ENCODE measurements around the gene SLC7A7. TPM values are rescaled to one million over a fixed set of nuclear protein-coding genes. Genes with fewer than 3 reads are reported as not detected.
"Not testable (repeated sequence)": the region's sequence is repeated elsewhere in the genome, so short reads cannot be mapped to it uniquely, and the experiment has no call there.

SLC7A7 gene
- total and polyA plus RNA-seq, 4 donors = 2.8 to 14.3 (median 8.8) TPM

DNA sequence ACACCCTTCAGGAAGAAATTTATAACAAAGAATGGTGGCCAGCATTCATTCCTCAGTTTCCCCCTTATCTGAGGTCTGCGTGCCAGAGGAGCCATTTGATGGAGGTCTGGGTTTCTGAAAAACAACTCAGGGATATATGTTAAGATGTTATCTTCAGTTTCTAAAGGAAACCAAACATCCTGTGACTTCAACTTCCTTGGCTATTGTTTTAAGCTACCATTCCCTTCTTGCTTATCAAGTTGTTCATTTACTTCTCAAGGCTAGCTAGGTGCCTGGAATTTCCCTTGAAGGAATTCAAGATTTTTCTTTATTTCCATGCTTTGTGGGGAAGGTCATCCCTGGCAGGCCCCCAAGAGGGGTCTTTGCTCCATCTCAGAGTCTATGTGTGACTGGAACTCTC lies 75.8 kb downstream of the SLC7A7 start:
- H3K9ac ChIP-seq (ENCODE audit: low read depth in 1 of 2, low read length in 2 of 2) = no peak overlapping the region
- no peaks in the 10 kb centered on the region for H3K27me3 ChIP-seq (ENCODE audit: control insufficient read depth in 4 of 4, insufficient read depth in 4 of 4, low read length in 3 of 4)
- DNase-seq (ENCODE audit: low spot score) = no peak
- no peaks in the 10 kb centered on the region for H3K36me3 ChIP-seq (ENCODE audit: control insufficient read depth in 4 of 4, insufficient read depth in 3 of 4, low read depth in 1 of 4, low read length in 3 of 4)
- TF ChIP-seq, protein P1, sequence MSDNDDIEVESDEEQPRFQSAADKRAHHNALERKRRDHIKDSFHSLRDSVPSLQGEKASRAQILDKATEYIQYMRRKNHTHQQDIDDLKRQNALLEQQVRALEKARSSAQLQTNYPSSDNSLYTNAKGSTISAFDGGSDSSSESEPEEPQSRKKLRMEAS (IDR thresholded peaks at IDR 0.05) = no peak
- no peak for TF ChIP-seq NR2F2 (IDR thresholded peaks at IDR 0.05)
- no peak for TF ChIP-seq EGR1 (IDR thresholded peaks at IDR 0.05; ENCODE audit: low read depth in 2 of 2)
- TF ChIP-seq, protein P2, sequence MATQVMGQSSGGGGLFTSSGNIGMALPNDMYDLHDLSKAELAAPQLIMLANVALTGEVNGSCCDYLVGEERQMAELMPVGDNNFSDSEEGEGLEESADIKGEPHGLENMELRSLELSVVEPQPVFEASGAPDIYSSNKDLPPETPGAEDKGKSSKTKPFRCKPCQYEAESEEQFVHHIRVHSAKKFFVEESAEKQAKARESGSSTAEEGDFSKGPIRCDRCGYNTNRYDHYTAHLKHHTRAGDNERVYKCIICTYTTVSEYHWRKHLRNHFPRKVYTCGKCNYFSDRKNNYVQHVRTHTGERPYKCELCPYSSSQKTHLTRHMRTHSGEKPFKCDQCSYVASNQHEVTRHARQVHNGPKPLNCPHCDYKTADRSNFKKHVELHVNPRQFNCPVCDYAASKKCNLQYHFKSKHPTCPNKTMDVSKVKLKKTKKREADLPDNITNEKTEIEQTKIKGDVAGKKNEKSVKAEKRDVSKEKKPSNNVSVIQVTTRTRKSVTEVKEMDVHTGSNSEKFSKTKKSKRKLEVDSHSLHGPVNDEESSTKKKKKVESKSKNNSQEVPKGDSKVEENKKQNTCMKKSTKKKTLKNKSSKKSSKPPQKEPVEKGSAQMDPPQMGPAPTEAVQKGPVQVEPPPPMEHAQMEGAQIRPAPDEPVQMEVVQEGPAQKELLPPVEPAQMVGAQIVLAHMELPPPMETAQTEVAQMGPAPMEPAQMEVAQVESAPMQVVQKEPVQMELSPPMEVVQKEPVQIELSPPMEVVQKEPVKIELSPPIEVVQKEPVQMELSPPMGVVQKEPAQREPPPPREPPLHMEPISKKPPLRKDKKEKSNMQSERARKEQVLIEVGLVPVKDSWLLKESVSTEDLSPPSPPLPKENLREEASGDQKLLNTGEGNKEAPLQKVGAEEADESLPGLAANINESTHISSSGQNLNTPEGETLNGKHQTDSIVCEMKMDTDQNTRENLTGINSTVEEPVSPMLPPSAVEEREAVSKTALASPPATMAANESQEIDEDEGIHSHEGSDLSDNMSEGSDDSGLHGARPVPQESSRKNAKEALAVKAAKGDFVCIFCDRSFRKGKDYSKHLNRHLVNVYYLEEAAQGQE (IDR thresholded peaks at IDR 0.05) = no peak
- no peak for TF ChIP-seq HNF4G (IDR thresholded peaks at IDR 0.05)
- TF ChIP-seq, protein P3, sequence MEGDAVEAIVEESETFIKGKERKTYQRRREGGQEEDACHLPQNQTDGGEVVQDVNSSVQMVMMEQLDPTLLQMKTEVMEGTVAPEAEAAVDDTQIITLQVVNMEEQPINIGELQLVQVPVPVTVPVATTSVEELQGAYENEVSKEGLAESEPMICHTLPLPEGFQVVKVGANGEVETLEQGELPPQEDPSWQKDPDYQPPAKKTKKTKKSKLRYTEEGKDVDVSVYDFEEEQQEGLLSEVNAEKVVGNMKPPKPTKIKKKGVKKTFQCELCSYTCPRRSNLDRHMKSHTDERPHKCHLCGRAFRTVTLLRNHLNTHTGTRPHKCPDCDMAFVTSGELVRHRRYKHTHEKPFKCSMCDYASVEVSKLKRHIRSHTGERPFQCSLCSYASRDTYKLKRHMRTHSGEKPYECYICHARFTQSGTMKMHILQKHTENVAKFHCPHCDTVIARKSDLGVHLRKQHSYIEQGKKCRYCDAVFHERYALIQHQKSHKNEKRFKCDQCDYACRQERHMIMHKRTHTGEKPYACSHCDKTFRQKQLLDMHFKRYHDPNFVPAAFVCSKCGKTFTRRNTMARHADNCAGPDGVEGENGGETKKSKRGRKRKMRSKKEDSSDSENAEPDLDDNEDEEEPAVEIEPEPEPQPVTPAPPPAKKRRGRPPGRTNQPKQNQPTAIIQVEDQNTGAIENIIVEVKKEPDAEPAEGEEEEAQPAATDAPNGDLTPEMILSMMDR (IDR thresholded peaks at IDR 0.05; ENCODE audit: low read depth, low read length, missing input control) = no peak
- TF ChIP-seq FOXA2 (IDR thresholded peaks at IDR 0.05) = no peak
- no peaks in the 10 kb centered on the region for H3K4me1 ChIP-seq (ENCODE audit: control insufficient read depth in 4 of 4, insufficient read depth in 4 of 4, low read length in 3 of 4)
- 51% methylated on average over 1 of the region's 1 CpG for WGBS
- no peak overlapping the region for H3K4me3 ChIP-seq (ENCODE audit: low read depth in 1 of 3, low read length in 3 of 3)
- peaks cover 0 to 2% (median 0%) of the 10 kb centered on the region in 4 donors for H3K9me3 ChIP-seq (ENCODE audit: control insufficient read depth in 4 of 4, low read length in 3 of 4)
- H3K27ac ChIP-seq (ENCODE audit: low read depth in 1 of 2, low read length in 2 of 2) = no peak overlapping the region

DNA sequence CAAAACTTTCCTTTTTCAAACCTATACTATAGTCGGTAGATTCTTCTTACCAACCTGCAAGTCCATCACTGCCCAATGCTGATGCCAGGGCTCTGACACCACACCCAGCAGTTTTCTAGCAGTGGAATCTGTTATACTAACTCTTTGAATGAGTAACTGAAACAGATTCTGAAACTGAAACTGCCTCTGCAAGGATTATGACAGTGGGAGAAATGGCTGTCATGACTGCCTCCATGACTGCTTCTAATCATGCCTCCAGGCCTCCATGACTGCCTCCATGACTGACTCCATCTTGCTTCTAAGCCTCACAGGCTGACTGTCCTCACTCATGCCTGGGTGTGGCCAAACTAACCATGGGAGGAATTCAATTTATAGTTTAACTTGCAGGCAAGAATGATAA lies 78.2 kb downstream of the SLC7A7 start:
- no peaks in the 10 kb centered on the region for H3K4me1 ChIP-seq (ENCODE audit: control insufficient read depth in 4 of 4, insufficient read depth in 4 of 4, low read length in 3 of 4)
- H3K36me3 ChIP-seq (ENCODE audit: control insufficient read depth in 4 of 4, insufficient read depth in 3 of 4, low read depth in 1 of 4, low read length in 3 of 4) = no peaks in the 10 kb centered on the region
- peaks cover 0 to 2% (median 0%) of the 10 kb centered on the region in 4 donors for H3K9me3 ChIP-seq (ENCODE audit: control insufficient read depth in 4 of 4, low read length in 3 of 4)
- no peak overlapping the region for H3K4me3 ChIP-seq (ENCODE audit: low read depth in 1 of 3, low read length in 3 of 3)
- H3K9ac ChIP-seq (ENCODE audit: low read depth in 1 of 2, low read length in 2 of 2) = no peak overlapping the region
- TF ChIP-seq RXRA (IDR thresholded peaks at IDR 0.05) = no peak
- no peak for TF ChIP-seq NR2F2 (IDR thresholded peaks at IDR 0.05)
- TF ChIP-seq RAD21 (IDR thresholded peaks at IDR 0.05) = no peak
- no peak for TF ChIP-seq GABPA (IDR thresholded peaks at IDR 0.05 in 1 of 2, conservative IDR thresholded peaks at IDR 0.05 in 1 of 2)
- TF ChIP-seq, protein P2 (IDR thresholded peaks at IDR 0.05) = no peak
- no peak for TF ChIP-seq FOXA2 (IDR thresholded peaks at IDR 0.05)
- TF ChIP-seq, protein P4, sequence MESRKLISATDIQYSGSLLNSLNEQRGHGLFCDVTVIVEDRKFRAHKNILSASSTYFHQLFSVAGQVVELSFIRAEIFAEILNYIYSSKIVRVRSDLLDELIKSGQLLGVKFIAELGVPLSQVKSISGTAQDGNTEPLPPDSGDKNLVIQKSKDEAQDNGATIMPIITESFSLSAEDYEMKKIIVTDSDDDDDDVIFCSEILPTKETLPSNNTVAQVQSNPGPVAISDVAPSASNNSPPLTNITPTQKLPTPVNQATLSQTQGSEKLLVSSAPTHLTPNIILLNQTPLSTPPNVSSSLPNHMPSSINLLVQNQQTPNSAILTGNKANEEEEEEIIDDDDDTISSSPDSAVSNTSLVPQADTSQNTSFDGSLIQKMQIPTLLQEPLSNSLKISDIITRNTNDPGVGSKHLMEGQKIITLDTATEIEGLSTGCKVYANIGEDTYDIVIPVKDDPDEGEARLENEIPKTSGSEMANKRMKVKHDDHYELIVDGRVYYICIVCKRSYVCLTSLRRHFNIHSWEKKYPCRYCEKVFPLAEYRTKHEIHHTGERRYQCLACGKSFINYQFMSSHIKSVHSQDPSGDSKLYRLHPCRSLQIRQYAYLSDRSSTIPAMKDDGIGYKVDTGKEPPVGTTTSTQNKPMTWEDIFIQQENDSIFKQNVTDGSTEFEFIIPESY (IDR thresholded peaks at IDR 0.05) = no peak
- no peak for TF ChIP-seq FOXA1 (IDR thresholded peaks at IDR 0.05)
- TF ChIP-seq, protein P5, sequence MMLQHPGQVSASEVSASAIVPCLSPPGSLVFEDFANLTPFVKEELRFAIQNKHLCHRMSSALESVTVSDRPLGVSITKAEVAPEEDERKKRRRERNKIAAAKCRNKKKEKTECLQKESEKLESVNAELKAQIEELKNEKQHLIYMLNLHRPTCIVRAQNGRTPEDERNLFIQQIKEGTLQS (IDR thresholded peaks at IDR 0.05) = no peak
- TF ChIP-seq TAF1 (conservative IDR thresholded peaks at IDR 0.05) = no peak
- TF ChIP-seq EGR1 (IDR thresholded peaks at IDR 0.05; ENCODE audit: low read depth in 2 of 2) = no peak
- TF ChIP-seq HNF4G (IDR thresholded peaks at IDR 0.05) = no peak
- TF ChIP-seq SP1 (IDR thresholded peaks at IDR 0.05) = no peak
- 93% methylated on average over 1 of the region's 1 CpG for WGBS
- H3K27me3 ChIP-seq (ENCODE audit: control insufficient read depth in 4 of 4, insufficient read depth in 4 of 4, low read length in 3 of 4) = no peaks in the 10 kb centered on the region
- no peak for DNase-seq (ENCODE audit: low spot score)
- H3K27ac ChIP-seq (ENCODE audit: low read depth in 1 of 2, low read length in 2 of 2) = no peak overlapping the region

DNA sequence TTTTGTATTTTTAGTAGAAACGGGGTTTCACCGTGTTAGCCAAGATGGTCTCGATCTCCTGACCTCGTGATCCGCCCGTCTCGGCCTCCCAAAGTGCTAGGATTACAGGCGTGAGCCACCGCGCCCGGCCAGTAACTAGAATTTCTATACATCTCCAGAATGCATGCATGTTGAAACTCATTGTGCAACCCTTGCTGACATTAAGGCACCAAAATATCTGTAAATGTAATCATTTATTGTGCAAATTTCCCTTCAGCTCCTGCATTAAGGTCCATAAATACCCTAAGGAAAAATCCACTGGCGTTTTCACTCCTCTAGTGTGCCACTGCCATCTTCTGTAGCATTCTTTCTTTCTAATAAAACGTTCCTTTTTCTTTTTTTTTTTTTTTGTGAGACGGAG lies 78.9 kb downstream of the SLC7A7 start:
- not testable (repeated sequence) for H3K4me1 ChIP-seq (ENCODE audit: control insufficient read depth in 4 of 4, insufficient read depth in 4 of 4, low read length in 3 of 4); H3K9ac ChIP-seq (ENCODE audit: low read depth in 1 of 2, low read length in 2 of 2); H3K36me3 ChIP-seq (ENCODE audit: control insufficient read depth in 4 of 4, insufficient read depth in 3 of 4, low read depth in 1 of 4, low read length in 3 of 4); H3K9me3 ChIP-seq (ENCODE audit: control insufficient read depth in 4 of 4, low read length in 3 of 4); DNase-seq (ENCODE audit: low spot score); H3K27ac ChIP-seq (ENCODE audit: low read depth in 1 of 2, low read length in 2 of 2); H3K4me3 ChIP-seq (ENCODE audit: low read depth in 1 of 3, low read length in 3 of 3); H3K27me3 ChIP-seq (ENCODE audit: control insufficient read depth in 4 of 4, insufficient read depth in 4 of 4, low read length in 3 of 4)
- WGBS = 90% methylated on average over 12 of the region's 14 CpGs

All from liver (tissue), 9 donors.